Endothelial cell of umbilical vein (primary cell): Measurements from ENCODE around the gene SLC9A3. TPM values are rescaled to one million over a fixed set of nuclear protein-coding genes. Genes with fewer than 3 reads are reported as not detected.

Source experiments
- BruUV-seq: library from RNA; stranded (reverse); fragments of 400-500 nt; replicated peaks from 2 replicates; lab custom pipeline; 2021; lab: Mats Ljungman, UMichigan
- CTCF ChIA-PET: fragments of 300-600, 350-600 bp; sonication (Branson Sonifier 250); formaldehyde crosslinking; loops from one replicate; lab custom pipeline; 2021; ENCODE audit warnings: antibody characterized with exemption, inconsistent platforms; lab: Charles Lee
- POLR2A ChIA-PET: fragments of 300-600, 350-600 bp; sonication (Branson Sonifier 250); formaldehyde crosslinking; loops from one replicate; lab custom pipeline; 2021; ENCODE audit warnings: antibody characterized with exemption, inconsistent platforms; lab: Charles Lee
- DNase-seq: peaks from one replicate; pipeline ENCODE4 v3.0.0-alpha.2; 2011; ENCODE audit warnings: low read depth, low spot score
- FAIRE-seq: peaks from 2 replicates; lab custom pipeline; 2011; peaks lifted over from hg19 to GRCh38; lab: Jason Lieb, UNC
- H2AFZ ChIP-seq: 2 replicates; pipeline ENCODE4 v1.6.0; 2012; ENCODE audit warnings: low read depth, low read length, control low read depth, inconsistent platforms
- H3K27ac ChIP-seq: 2 replicates; pipeline ENCODE4 v1.5.1; 2011; ENCODE audit warnings: low read depth, mild to moderate bottlenecking, control low read depth, low read length, moderate library complexity; ENCODE audit not compliant: insufficient read depth
- H3K27me3 ChIP-seq, 2 experiments: 2 replicates each; pipeline versions ENCODE4 v1.6.0 to v1.6.1; 2011; ENCODE audit warnings: low read length in 2 of 2, mixed read lengths in 1 of 2; ENCODE audit not compliant: control insufficient read depth in 2 of 2, insufficient read depth in 2 of 2
- H3K36me3 ChIP-seq, 2 experiments: 2 replicates in 1 of 2; 3 replicates in 1 of 2; pipeline ENCODE4 v1.5.1; 2011; ENCODE audit warnings: low read length in 2 of 2, mild to moderate bottlenecking in 1 of 2, moderate library complexity in 1 of 2; ENCODE audit not compliant: control insufficient read depth in 2 of 2, insufficient read depth in 2 of 2; ENCODE audit errors: extremely low read depth in 1 of 2
- H3K4me1 ChIP-seq: 3 replicates; pipeline ENCODE4 v1.5.1; 2011; ENCODE audit warnings: mild to moderate bottlenecking, low read length; ENCODE audit not compliant: control insufficient read depth, insufficient read depth; ENCODE audit errors: extremely low read depth
- H3K4me2 ChIP-seq: 2 replicates; pipeline ENCODE4 v1.6.1; 2011; ENCODE audit warnings: low read length, control low read depth, mixed read lengths; ENCODE audit not compliant: insufficient read depth
- H3K4me3 ChIP-seq, 3 experiments: fragments of 200-600 bp in 1 of 3; sonication (generic), shearing (Covaris generic) in 1 of 3; replicated peaks in 1 of 3; 2 replicates each; pipeline ENCODE4 v1.5.1; 2011 to 2016; ENCODE audit warnings: control low read depth in 3 of 3, low read length in 3 of 3, mild to moderate bottlenecking in 2 of 3, inconsistent platforms in 1 of 3, low read depth in 1 of 3, moderate library complexity in 1 of 3; ENCODE audit not compliant: insufficient read depth in 1 of 3
- H3K79me2 ChIP-seq: 2 replicates; pipeline ENCODE4 v1.6.0; 2012; ENCODE audit warnings: low read length, inconsistent platforms; ENCODE audit not compliant: control insufficient read depth, insufficient read depth
- H3K9ac ChIP-seq: replicated peaks from 2 replicates; pipeline ENCODE3; 2011; ENCODE audit warnings: low read length, control low read depth; ENCODE audit not compliant: insufficient read depth; ENCODE audit errors: extremely low read depth
- H3K9me1 ChIP-seq: replicated peaks from 3 replicates; pipeline ENCODE4 v1.6.0; 2011; ENCODE audit warnings: mild to moderate bottlenecking, low read length; ENCODE audit not compliant: control insufficient read depth, insufficient read depth; ENCODE audit errors: extremely low read depth
- H3K9me3 ChIP-seq: replicated peaks from 2 replicates; pipeline ENCODE4 v1.5.1; 2012; ENCODE audit warnings: low read length, inconsistent platforms; ENCODE audit not compliant: control insufficient read depth, insufficient read depth
- H4K20me1 ChIP-seq: replicated peaks from 2 replicates; pipeline ENCODE3; 2011; ENCODE audit warnings: mild to moderate bottlenecking, low read length; ENCODE audit not compliant: control insufficient read depth, insufficient read depth; ENCODE audit errors: extremely low read depth
- EZH2 ChIP-seq: IDR thresholded peaks from 2 replicates; pipeline ENCODE4 v1.6.1; 2012; ENCODE audit warnings: borderline replicate concordance, low read depth, mild to moderate bottlenecking, moderate library complexity, low read length, inconsistent platforms; ENCODE audit not compliant: severe bottlenecking
- FOS ChIP-seq: IDR thresholded peaks from 2 replicates; pipeline ENCODE4 v1.6.1; 2011; ENCODE audit warnings: mild to moderate bottlenecking, low read length, moderate library complexity, borderline replicate concordance; ENCODE audit not compliant: insufficient read depth
- GATA2 ChIP-seq: IDR thresholded peaks from 2 replicates; pipeline ENCODE4 v1.7.0; 2011; ENCODE audit warnings: low read depth, mild to moderate bottlenecking, moderate library complexity, mixed read lengths, low read length; ENCODE audit not compliant: insufficient read length, insufficient read depth
- JUN ChIP-seq: IDR thresholded peaks from 2 replicates; pipeline ENCODE4 v1.6.1; 2011; ENCODE audit warnings: borderline replicate concordance, low read depth; ENCODE audit not compliant: insufficient read length, insufficient read depth
- MYC ChIP-seq: IDR thresholded peaks from one replicate; pipeline ENCODE4 v1.6.1; 2011; ENCODE audit warnings: mild to moderate bottlenecking, low read depth, low read length
- POLR2A ChIP-seq: IDR thresholded peaks from 2 replicates; pipeline ENCODE4 v1.6.1; 2012; ENCODE audit warnings: low read depth, mild to moderate bottlenecking, control low read depth, low read length
- POLR2AphosphoS5 ChIP-seq: IDR thresholded peaks from 2 replicates; pipeline ENCODE4 v1.6.1; 2012; ENCODE audit warnings: low read depth, mild to moderate bottlenecking, control low read depth, low read length, moderate library complexity; ENCODE audit not compliant: insufficient read depth
- dilution Hi-C: fragments of 300-500 bp; cut with MboI; formaldehyde crosslinking; loops from one replicate; pipeline ENCODE4 v1.15.0; 2019; ENCODE audit warnings: low sequenced_read_pairs; ENCODE audit not compliant: extremely low pct_ligation_motif_present
- intact Hi-C: fragments of 100-400 bp; cut with micrococcal nuclease; formaldehyde crosslinking; loops from one replicate; pipeline ENCODE4 v1.10.0; 2022
- polyA plus RNA-seq, 4 experiments: library from polyadenylated mRNA; depleted of rRNA in 3 of 4; stranded (reverse) in 3 of 4; unstranded in 1 of 4; fragments of >200 nt; gene quantifications; 2 replicates each; pipeline versions ENCODE4 v1.2.1 to v1.2.3, GENCODE V29; 2011 to 2012; ENCODE audit warnings: missing spikeins in 1 of 4
- total RNA-seq: library from RNA; stranded (reverse); gene quantifications from 2 replicates; pipeline ENCODE4 v1.2.3, GENCODE V29; 2021
- TF ChIP-seq, protein P1 (sequence below), 2 donors: IDR thresholded peaks; 1 replicate in 1 of 2; 2 replicates in 1 of 2; pipeline ENCODE4 v1.5.1; 2011; ENCODE audit warnings: low read length in 2 of 2, mild to moderate bottlenecking in 2 of 2, moderate library complexity in 2 of 2, control low read depth in 1 of 2, inconsistent platforms in 1 of 2, low read depth in 1 of 2; ENCODE audit not compliant: insufficient read depth in 1 of 2; ENCODE audit errors: extremely low read depth in 1 of 2
- TF ChIP-seq, protein P2 (sequence below): IDR thresholded peaks from 2 replicates; pipeline ENCODE4 v1.6.1; 2011; ENCODE audit not compliant: insufficient read depth, insufficient read length

Gene SLC9A3
- total and polyA plus RNA-seq, 2 donors (not counting 3 experiments of a cell fraction or from before 2014, with no cell fraction given) = 0.79 to 0.82 TPM

DNA sequence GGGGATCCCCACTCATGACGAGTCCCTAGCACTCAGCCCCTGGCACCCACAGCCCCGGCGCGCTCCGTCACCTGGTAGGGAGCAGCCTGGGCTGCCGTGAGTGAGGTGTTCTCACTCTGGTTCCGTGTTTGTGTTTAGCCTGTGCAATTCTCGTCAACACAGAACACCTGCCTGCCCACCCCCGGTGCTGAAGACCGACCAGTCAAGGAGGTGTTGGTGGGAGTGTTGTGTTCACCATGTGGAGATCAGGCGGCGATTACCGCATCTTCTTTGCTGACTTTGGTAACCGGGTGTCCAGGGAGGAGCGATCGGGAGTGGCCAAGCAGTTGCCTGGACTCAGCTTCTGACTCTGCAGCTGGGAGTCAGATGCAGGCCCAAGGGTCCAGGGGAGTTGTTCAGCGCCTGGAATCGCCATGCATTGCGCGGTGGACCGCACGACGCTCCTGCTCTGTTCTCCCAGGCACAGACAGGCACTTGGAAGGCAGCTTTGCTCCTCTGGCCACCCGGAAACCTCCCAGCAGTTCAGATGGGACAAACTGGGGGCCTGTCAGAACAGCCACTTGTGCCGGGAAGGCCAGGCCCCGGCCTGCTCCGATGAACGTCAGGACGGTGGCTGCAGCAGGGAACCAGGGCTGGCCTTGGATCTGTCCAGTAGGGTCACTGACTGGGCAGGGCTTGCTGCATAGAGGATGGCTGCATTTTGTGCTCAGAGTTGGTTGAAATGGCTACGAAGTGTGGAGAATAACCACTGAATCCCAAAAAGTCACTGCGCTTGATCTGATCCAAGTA, 53.1 kb downstream of the SLC9A3 start:
- no peak overlapping the region for H3K27ac ChIP-seq
- H3K4me3 ChIP-seq = no peak overlapping the region
- CTCF ChIA-PET = interaction anchor here (3.5 kb wide), 1 partner anchor 25 kb away, joined by 23 read pairs; no protein-coding TSS in a partner anchor
- H2AFZ ChIP-seq = no peak overlapping the region
- peaks cover 5 to 10% of the 10 kb centered on the region in 2 experiments for H3K27me3 ChIP-seq
- no peak overlapping the region for H3K9ac ChIP-seq
- DNase-seq (no peak), FAIRE-seq (no peak)
- dilution Hi-C loops (no loop called here), intact Hi-C loops (loop anchor here (5.0 kb wide), 1 partner anchor 141 kb away; the partner anchor contains the start of gene CEP72)
- H3K4me2 ChIP-seq = no peak overlapping the region
- peaks cover 0 to 5% of the 10 kb centered on the region in 2 experiments for H3K36me3 ChIP-seq
- H4K20me1 ChIP-seq = no peaks in the 10 kb centered on the region
- peaks cover 6% of the 10 kb centered on the region for H3K4me1 ChIP-seq
- H3K79me2 ChIP-seq = peaks cover 4% of the 10 kb centered on the region
- no peak for TF ChIP-seq GATA2
- TF ChIP-seq, protein P1, sequence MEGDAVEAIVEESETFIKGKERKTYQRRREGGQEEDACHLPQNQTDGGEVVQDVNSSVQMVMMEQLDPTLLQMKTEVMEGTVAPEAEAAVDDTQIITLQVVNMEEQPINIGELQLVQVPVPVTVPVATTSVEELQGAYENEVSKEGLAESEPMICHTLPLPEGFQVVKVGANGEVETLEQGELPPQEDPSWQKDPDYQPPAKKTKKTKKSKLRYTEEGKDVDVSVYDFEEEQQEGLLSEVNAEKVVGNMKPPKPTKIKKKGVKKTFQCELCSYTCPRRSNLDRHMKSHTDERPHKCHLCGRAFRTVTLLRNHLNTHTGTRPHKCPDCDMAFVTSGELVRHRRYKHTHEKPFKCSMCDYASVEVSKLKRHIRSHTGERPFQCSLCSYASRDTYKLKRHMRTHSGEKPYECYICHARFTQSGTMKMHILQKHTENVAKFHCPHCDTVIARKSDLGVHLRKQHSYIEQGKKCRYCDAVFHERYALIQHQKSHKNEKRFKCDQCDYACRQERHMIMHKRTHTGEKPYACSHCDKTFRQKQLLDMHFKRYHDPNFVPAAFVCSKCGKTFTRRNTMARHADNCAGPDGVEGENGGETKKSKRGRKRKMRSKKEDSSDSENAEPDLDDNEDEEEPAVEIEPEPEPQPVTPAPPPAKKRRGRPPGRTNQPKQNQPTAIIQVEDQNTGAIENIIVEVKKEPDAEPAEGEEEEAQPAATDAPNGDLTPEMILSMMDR (IDR thresholded peaks at IDR 0.05; ENCODE audit: extremely low read depth in 1 of 2, insufficient read depth in 1 of 2, low read depth in 1 of 2, low read length in 2 of 2) = no peak
- no peak for TF ChIP-seq POLR2AphosphoS5
- TF ChIP-seq EZH2 = no peak
- no peak for TF ChIP-seq POLR2A
- TF ChIP-seq MYC = no peak
- TF ChIP-seq JUN = no peak
- TF ChIP-seq FOS = no peak
- TF ChIP-seq, protein P2, sequence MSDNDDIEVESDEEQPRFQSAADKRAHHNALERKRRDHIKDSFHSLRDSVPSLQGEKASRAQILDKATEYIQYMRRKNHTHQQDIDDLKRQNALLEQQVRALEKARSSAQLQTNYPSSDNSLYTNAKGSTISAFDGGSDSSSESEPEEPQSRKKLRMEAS = no peak
- BruUV-seq = no TSS peak
- POLR2A ChIA-PET = interaction anchor here (0.6 kb wide), 1 partner anchor 82 kb away, joined by 5 read pairs; no protein-coding TSS in a partner anchor
- H3K9me3 ChIP-seq = no peaks in the 10 kb centered on the region
- H3K9me1 ChIP-seq = no peaks in the 10 kb centered on the region
